Measurements from ENCODE around the gene MSN. TPM values are rescaled to one million over a fixed set of nuclear protein-coding genes. Genes with fewer than 3 reads are reported as not detected.

MSN gene
- total and polyA plus RNA-seq, 2 experiments from 2014 or later, result 73.0 to 73.5 TPM

GRCh38 chrX:65690057-65690855, 22.8 kb downstream of the MSN start:
- H3K27me3 ChIP-seq, result no peaks in the 10 kb centered on the region
- WGBS (ENCODE audit: low lambda C conversion rate, missing lambda C conversion rate), result 77% methylated on average over 5 of the region's 5 CpGs
- peaks cover 18% of the 10 kb centered on the region for H3K79me2 ChIP-seq
- no peak overlapping the region for H2AFZ ChIP-seq
- H3K27ac ChIP-seq, result no peak overlapping the region
- no peak for DNase-seq (ENCODE audit: low spot score)
- TF ChIP-seq EZH2phosphoT487 (IDR thresholded peaks at IDR 0.05; ENCODE audit: low read depth, severe bottlenecking, unreplicated experiment) (no peak), CTCF (IDR thresholded peaks at IDR 0.05; ENCODE audit: poor library complexity) (no peak), EZH2 (IDR thresholded peaks at IDR 0.05; ENCODE audit: borderline replicate concordance) (no peak)
- no peaks in the 10 kb centered on the region for H3K9me2 ChIP-seq (replicated peaks; ENCODE audit: insufficient read depth)
- no peak overlapping the region for H3K4me3 ChIP-seq
- no peaks in the 10 kb centered on the region for H3K9me3 ChIP-seq (ENCODE audit: low read depth)
- no peak overlapping the region for H3K4me2 ChIP-seq
- no peaks in the 10 kb centered on the region for H4K20me1 ChIP-seq (ENCODE audit: insufficient read depth, poor library complexity, severe bottlenecking)
- H3K4me1 ChIP-seq (ENCODE audit: insufficient read depth), result no peaks in the 10 kb centered on the region
- H3K36me3 ChIP-seq (replicated peaks; ENCODE audit: insufficient read depth, low read depth), result no peaks in the 10 kb centered on the region

GRCh38 chrX:65695849-65696449, 28.5 kb downstream of the MSN start:
- no peak overlapping the region for H3K4me2 ChIP-seq
- H3K27me3 ChIP-seq, result no peaks in the 10 kb centered on the region
- H3K36me3 ChIP-seq (replicated peaks; ENCODE audit: insufficient read depth, low read depth), result no peaks in the 10 kb centered on the region
- WGBS (ENCODE audit: low lambda C conversion rate, missing lambda C conversion rate), result 61% methylated on average over 3 of the region's 3 CpGs
- H3K79me2 ChIP-seq, result peaks cover 2% of the 10 kb centered on the region
- no peaks in the 10 kb centered on the region for H3K9me2 ChIP-seq (replicated peaks; ENCODE audit: insufficient read depth)
- TF ChIP-seq EZH2phosphoT487 (IDR thresholded peaks at IDR 0.05; ENCODE audit: low read depth, severe bottlenecking, unreplicated experiment) (no peak), CTCF (IDR thresholded peaks at IDR 0.05; ENCODE audit: poor library complexity) (no peak), EZH2 (IDR thresholded peaks at IDR 0.05; ENCODE audit: borderline replicate concordance) (no peak)
- no peaks in the 10 kb centered on the region for H3K9me3 ChIP-seq (ENCODE audit: low read depth)
- no peak overlapping the region for H3K4me3 ChIP-seq
- H2AFZ ChIP-seq, result no peak overlapping the region
- no peak for DNase-seq (ENCODE audit: low spot score)
- H3K4me1 ChIP-seq (ENCODE audit: insufficient read depth), result no peaks in the 10 kb centered on the region
- H4K20me1 ChIP-seq (ENCODE audit: insufficient read depth, poor library complexity, severe bottlenecking), result no peaks in the 10 kb centered on the region
- H3K27ac ChIP-seq, result no peak overlapping the region

GRCh38 chrX:65696613-65697012, 29.2 kb downstream of the MSN start:
- Histone ChIP-seq H3K4me1 (ENCODE audit: insufficient read depth) (no peaks in the 10 kb centered on the region), H3K4me2 (no peak overlapping the region), H3K4me3 (no peak overlapping the region), H3K9me3 (ENCODE audit: low read depth) (no peaks in the 10 kb centered on the region), H4K20me1 (ENCODE audit: insufficient read depth, poor library complexity, severe bottlenecking) (no peaks in the 10 kb centered on the region), H2AFZ (no peak overlapping the region), H3K79me2 (peaks cover 2% of the 10 kb centered on the region), H3K27ac (no peak overlapping the region), H3K27me3 (no peaks in the 10 kb centered on the region), H3K9me2 (replicated peaks; ENCODE audit: insufficient read depth) (no peaks in the 10 kb centered on the region), H3K36me3 (replicated peaks; ENCODE audit: insufficient read depth, low read depth) (no peaks in the 10 kb centered on the region)
- TF ChIP-seq EZH2phosphoT487 (IDR thresholded peaks at IDR 0.05; ENCODE audit: low read depth, severe bottlenecking, unreplicated experiment) (no peak), CTCF (IDR thresholded peaks at IDR 0.05; ENCODE audit: poor library complexity) (no peak), EZH2 (IDR thresholded peaks at IDR 0.05; ENCODE audit: borderline replicate concordance) (no peak)
- no peak for DNase-seq (ENCODE audit: low spot score)
- WGBS (ENCODE audit: low lambda C conversion rate, missing lambda C conversion rate), result 70% methylated on average over 3 of the region's 3 CpGs
